ENCODE measurements around the gene RNASEH2B.

DNA sequence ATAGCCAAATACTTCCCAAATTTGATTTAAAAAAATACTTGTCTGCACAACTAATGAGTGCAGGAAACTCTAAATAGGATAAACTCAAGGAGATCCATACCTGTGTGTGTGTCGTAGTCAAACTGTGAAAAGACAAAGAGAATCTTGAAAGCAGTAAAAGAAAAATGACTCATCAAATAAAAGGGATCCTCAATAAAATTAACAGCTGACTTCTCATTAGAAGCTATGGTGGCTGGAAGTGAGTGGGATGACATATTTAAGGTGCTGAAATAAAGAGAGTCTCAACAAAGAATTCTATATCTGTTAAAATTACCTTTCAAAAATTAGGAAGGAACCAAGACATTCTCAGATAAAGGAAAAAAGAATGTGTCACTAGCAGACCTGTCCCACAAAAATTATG lies 13.7 kb downstream of the RNASEH2B start:
- TF ChIP-seq, protein P1, sequence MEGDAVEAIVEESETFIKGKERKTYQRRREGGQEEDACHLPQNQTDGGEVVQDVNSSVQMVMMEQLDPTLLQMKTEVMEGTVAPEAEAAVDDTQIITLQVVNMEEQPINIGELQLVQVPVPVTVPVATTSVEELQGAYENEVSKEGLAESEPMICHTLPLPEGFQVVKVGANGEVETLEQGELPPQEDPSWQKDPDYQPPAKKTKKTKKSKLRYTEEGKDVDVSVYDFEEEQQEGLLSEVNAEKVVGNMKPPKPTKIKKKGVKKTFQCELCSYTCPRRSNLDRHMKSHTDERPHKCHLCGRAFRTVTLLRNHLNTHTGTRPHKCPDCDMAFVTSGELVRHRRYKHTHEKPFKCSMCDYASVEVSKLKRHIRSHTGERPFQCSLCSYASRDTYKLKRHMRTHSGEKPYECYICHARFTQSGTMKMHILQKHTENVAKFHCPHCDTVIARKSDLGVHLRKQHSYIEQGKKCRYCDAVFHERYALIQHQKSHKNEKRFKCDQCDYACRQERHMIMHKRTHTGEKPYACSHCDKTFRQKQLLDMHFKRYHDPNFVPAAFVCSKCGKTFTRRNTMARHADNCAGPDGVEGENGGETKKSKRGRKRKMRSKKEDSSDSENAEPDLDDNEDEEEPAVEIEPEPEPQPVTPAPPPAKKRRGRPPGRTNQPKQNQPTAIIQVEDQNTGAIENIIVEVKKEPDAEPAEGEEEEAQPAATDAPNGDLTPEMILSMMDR (IDR thresholded peaks at IDR 0.05; ENCODE audit: low read depth, low read length, missing input control): no peak
- TF ChIP-seq, protein P2, sequence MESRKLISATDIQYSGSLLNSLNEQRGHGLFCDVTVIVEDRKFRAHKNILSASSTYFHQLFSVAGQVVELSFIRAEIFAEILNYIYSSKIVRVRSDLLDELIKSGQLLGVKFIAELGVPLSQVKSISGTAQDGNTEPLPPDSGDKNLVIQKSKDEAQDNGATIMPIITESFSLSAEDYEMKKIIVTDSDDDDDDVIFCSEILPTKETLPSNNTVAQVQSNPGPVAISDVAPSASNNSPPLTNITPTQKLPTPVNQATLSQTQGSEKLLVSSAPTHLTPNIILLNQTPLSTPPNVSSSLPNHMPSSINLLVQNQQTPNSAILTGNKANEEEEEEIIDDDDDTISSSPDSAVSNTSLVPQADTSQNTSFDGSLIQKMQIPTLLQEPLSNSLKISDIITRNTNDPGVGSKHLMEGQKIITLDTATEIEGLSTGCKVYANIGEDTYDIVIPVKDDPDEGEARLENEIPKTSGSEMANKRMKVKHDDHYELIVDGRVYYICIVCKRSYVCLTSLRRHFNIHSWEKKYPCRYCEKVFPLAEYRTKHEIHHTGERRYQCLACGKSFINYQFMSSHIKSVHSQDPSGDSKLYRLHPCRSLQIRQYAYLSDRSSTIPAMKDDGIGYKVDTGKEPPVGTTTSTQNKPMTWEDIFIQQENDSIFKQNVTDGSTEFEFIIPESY (IDR thresholded peaks at IDR 0.05): no peak
- no peak for TF ChIP-seq GABPA (IDR thresholded peaks at IDR 0.05 in 1 of 2, conservative IDR thresholded peaks at IDR 0.05 in 1 of 2)
